HCT116 (cell line): ENCODE data around the gene SQSTM1. TPM values are rescaled to one million over a fixed set of nuclear protein-coding genes. Genes with fewer than 3 reads are reported as not detected.

Experiments
- ATAC-seq: fragments of 200-7000 bp; cut with Tn5 transposase; 2 replicates; pipeline ENCODE4 v1.9.1; 2020; ENCODE audit warnings: mild to moderate bottlenecking, moderate library complexity
- BruUV-seq: library from RNA; stranded (reverse); fragments of 400-500 nt; replicated peaks from 2 replicates; lab custom pipeline; 2021; lab: Mats Ljungman, UMichigan
- CTCF ChIA-PET: fragments of 300-600 bp; sonication (Branson Sonifier 250); formaldehyde crosslinking; loops from one replicate; lab custom pipeline; 2021; ENCODE audit warnings: antibody characterized with exemption; lab: Charles Lee
- POLR2A ChIA-PET: fragments of 300-600, 350-600 bp; sonication (Branson Sonifier 250); formaldehyde crosslinking; loops from one replicate; lab custom pipeline; 2021; ENCODE audit warnings: antibody characterized with exemption; lab: Charles Lee
- RAD21 ChIA-PET, 2 experiments: fragments of 300-600 bp; sonication (Branson Sonifier 250); formaldehyde crosslinking; loops; one replicate each; lab custom pipeline; 2023; ENCODE audit warnings: low total read pairs in 2 of 2; ENCODE audit not compliant: uncharacterized antibody in 2 of 2, unreplicated experiment in 2 of 2, low non-redundant PET in 1 of 2; lab: Charles Lee
- DNase-seq: peaks from one replicate; pipeline ENCODE4 v3.0.0-alpha.2; 2010; ENCODE audit warnings: low read depth, low spot score
- H2AFZ ChIP-seq: fragments of 200-600 bp; shearing (Covaris generic), sonication (generic); 2 replicates; pipeline ENCODE4 v1.6.1; 2017; ENCODE audit warnings: low read depth, mixed run types, mixed read lengths, antibody characterized with exemption, low read length; ENCODE audit not compliant: poor library complexity, severe bottlenecking
- H3K27ac ChIP-seq: 2 replicates; pipeline ENCODE4 v1.5.1; 2012; ENCODE audit warnings: low read depth, low read length
- H3K27me3 ChIP-seq: fragments of 200-600 bp; sonication (generic); 2 replicates; pipeline ENCODE4 v1.6.1; 2016; ENCODE audit warnings: mixed run types, low read length, mixed read lengths; ENCODE audit not compliant: insufficient read depth
- H3K36me3 ChIP-seq, 2 experiments: fragments of 200-500 bp in 1 of 2; fragments of 200-600 bp in 1 of 2; sonication (Bioruptor generic) in 1 of 2; sonication (generic) in 1 of 2; 2 replicates each; pipeline versions ENCODE4 v1.5.1 to v1.6.1; 2014 to 2016; ENCODE audit warnings: low read length in 2 of 2, inconsistent platforms in 1 of 2, mixed read lengths in 1 of 2, mixed run types in 1 of 2; ENCODE audit not compliant: insufficient read depth in 2 of 2, control insufficient read depth in 1 of 2
- H3K4me1 ChIP-seq, 2 experiments: fragments of 200-600 bp in 1 of 2; sonication (generic) in 1 of 2; 2 replicates each; pipeline versions ENCODE4 v1.5.1 to v1.6.1; 2012 to 2017; ENCODE audit warnings: low read length in 2 of 2, inconsistent platforms in 1 of 2, mild to moderate bottlenecking in 1 of 2, mixed read lengths in 1 of 2, mixed run types in 1 of 2, moderate library complexity in 1 of 2; ENCODE audit not compliant: insufficient read depth in 2 of 2, control insufficient read depth in 1 of 2
- H3K4me2 ChIP-seq: fragments of 200-600 bp; sonication (generic); 2 replicates; pipeline ENCODE4 v1.6.1; 2017; ENCODE audit warnings: mixed run types, low read length, mixed read lengths
- H3K4me3 ChIP-seq, 2 experiments: fragments of 200-600 bp in 1 of 2; sonication (generic) in 1 of 2; replicated peaks in 1 of 2; 2 replicates each; pipeline ENCODE4 v1.5.1; 2011 to 2016; ENCODE audit warnings: low read length in 2 of 2, control low read depth in 1 of 2, low read depth in 1 of 2, mild to moderate bottlenecking in 1 of 2, mixed read lengths in 1 of 2, mixed run types in 1 of 2
- H3K79me2 ChIP-seq: fragments of 200-600 bp; sonication (generic); 2 replicates; pipeline ENCODE4 v1.6.1; 2017; ENCODE audit warnings: mild to moderate bottlenecking, mixed run types, low read length, moderate library complexity, mixed read lengths; ENCODE audit not compliant: insufficient read depth
- H3K9ac ChIP-seq: fragments of 200-600 bp; sonication (generic); 2 replicates; pipeline ENCODE4 v1.6.1; 2016; ENCODE audit warnings: low read length, mixed read lengths
- H3K9me2 ChIP-seq: fragments of 200-600 bp; sonication (generic), shearing (Covaris generic); 2 replicates; pipeline ENCODE4 v1.6.1; 2017; ENCODE audit warnings: mixed run types, mild to moderate bottlenecking, moderate library complexity; ENCODE audit not compliant: insufficient read depth
- H3K9me3 ChIP-seq, 2 experiments: fragments of 200-500 bp in 1 of 2; fragments of 200-600 bp in 1 of 2; sonication (Bioruptor generic) in 1 of 2; sonication (generic) in 1 of 2; 2 replicates each; pipeline ENCODE4 v1.6.1; 2014 to 2017; ENCODE audit warnings: low read length in 2 of 2, mixed read lengths in 2 of 2, inconsistent platforms in 1 of 2, low read depth in 1 of 2, mild to moderate bottlenecking in 1 of 2, mixed run types in 1 of 2, moderate library complexity in 1 of 2; ENCODE audit not compliant: control insufficient read depth in 1 of 2, insufficient read depth in 1 of 2
- H4K20me1 ChIP-seq: fragments of 200-600 bp; sonication (generic), shearing (Covaris generic); 2 replicates; pipeline ENCODE4 v1.6.1; 2017; ENCODE audit warnings: mixed run types, mild to moderate bottlenecking, moderate library complexity; ENCODE audit not compliant: insufficient read depth
- ATF3 ChIP-seq: IDR thresholded peaks from 2 replicates; pipeline ENCODE4 v1.6.1; 2012
- CEBPB ChIP-seq: IDR thresholded peaks from 2 replicates; pipeline ENCODE4 v1.6.1; 2012; ENCODE audit warnings: low read depth
- FOSL1 ChIP-seq: IDR thresholded peaks from 2 replicates; pipeline ENCODE4 v1.6.1; 2012; ENCODE audit warnings: low read depth
- JUND ChIP-seq: IDR thresholded peaks from 2 replicates; pipeline ENCODE4 v1.6.1; 2012
- MAX ChIP-seq: IDR thresholded peaks from 2 replicates; pipeline ENCODE4 v1.6.1; 2012
- POLR2A ChIP-seq: IDR thresholded peaks from 2 replicates; pipeline ENCODE4 v1.7.0; 2011; ENCODE audit warnings: borderline replicate concordance; ENCODE audit not compliant: insufficient read depth, insufficient read length; ENCODE audit errors: extremely low read depth
- POLR2AphosphoS5 ChIP-seq: IDR thresholded peaks from 2 replicates; pipeline ENCODE4 v1.6.1; 2011; ENCODE audit warnings: mild to moderate bottlenecking, low read depth, low read length, moderate library complexity
- REST ChIP-seq: IDR thresholded peaks from 2 replicates; pipeline ENCODE4 v1.6.1; 2012; ENCODE audit warnings: low read depth
- SP1 ChIP-seq: IDR thresholded peaks from 2 replicates; pipeline ENCODE4 v1.6.1; 2012; ENCODE audit warnings: low read depth
- SRF ChIP-seq: IDR thresholded peaks from 2 replicates; pipeline ENCODE4 v1.6.1; 2012; ENCODE audit warnings: low read depth
- TCF7L2 ChIP-seq: IDR thresholded peaks from 2 replicates; pipeline ENCODE4 v1.7.0; 2011; ENCODE audit warnings: borderline replicate concordance, inconsistent platforms; ENCODE audit not compliant: insufficient read depth, insufficient read length; ENCODE audit errors: extremely low read depth
- YY1 ChIP-seq: IDR thresholded peaks from 2 replicates; pipeline ENCODE4 v1.6.1; 2011; ENCODE audit warnings: low read length, low read depth, moderate library complexity, mild to moderate bottlenecking; ENCODE audit not compliant: insufficient replicate concordance; ENCODE audit errors: extremely low read depth
- ZBTB33 ChIP-seq: IDR thresholded peaks from 2 replicates; pipeline ENCODE4 v1.6.1; 2011; ENCODE audit warnings: mild to moderate bottlenecking, low read length, moderate library complexity; ENCODE audit not compliant: insufficient replicate concordance; ENCODE audit errors: extremely low read depth
- ZNF274 ChIP-seq: fragments of 200-500 bp; sonication (Bioruptor generic); IDR thresholded peaks from 2 replicates; pipeline ENCODE4 v1.6.1; 2014; ENCODE audit warnings: mild to moderate bottlenecking, low read depth, low read length, inconsistent platforms
- intact Hi-C: fragments of 100-400 bp; cut with micrococcal nuclease; formaldehyde crosslinking; loops from 2 replicates; pipeline ENCODE4 v1.10.0; 2022
- total RNA-seq: library from RNA; stranded (reverse); gene quantifications from one replicate; pipeline ENCODE4 v1.2.1, GENCODE V29; 2021; ENCODE audit not compliant: unreplicated experiment

The SQSTM1 gene
- total RNA-seq, 1 experiment from 2014 or later: 299 TPM

GRCh38 chr5:179776411-179776938, 44.2 kb upstream of the SQSTM1 start:
- POLR2A ChIA-PET: no interaction called here
- no peak overlapping the region for H3K4me2 ChIP-seq
- ATAC-seq: no peak
- no peaks in the 10 kb centered on the region for H4K20me1 ChIP-seq
- no peak for DNase-seq
- CTCF ChIA-PET: interaction anchor here (1.2 kb wide), 1 partner anchor 14 kb away, joined by 4 read pairs; no protein-coding TSS in a partner anchor
- H3K27me3 ChIP-seq: no peaks in the 10 kb centered on the region
- intact Hi-C loops: no loop called here
- TF ChIP-seq ZNF274 (no peak), JUND (no peak), TCF7L2 (no peak), FOSL1 (no peak), ATF3 (no peak), SP1 (no peak)
- no peaks in the 10 kb centered on the region for H3K79me2 ChIP-seq
- no TSS peak for BruUV-seq
- no peak overlapping the region for H3K9ac ChIP-seq
- no peaks in the 10 kb centered on the region for H3K9me2 ChIP-seq
- no peaks in the 10 kb centered on the region for H3K9me3 ChIP-seq
- no peak overlapping the region for H2AFZ ChIP-seq
- H3K36me3 ChIP-seq: peaks cover 17 to 18% of the 10 kb centered on the region in 2 experiments; a peak in 2 of 4 replicates
- H3K4me1 ChIP-seq: no peaks in the 10 kb centered on the region
- no peak overlapping the region for H3K4me3 ChIP-seq
- no peak overlapping the region for H3K27ac ChIP-seq
- RAD21 ChIA-PET: no interaction called here

- H3K9ac ChIP-seq: no peak overlapping the region
- H3K36me3 ChIP-seq: peaks cover 10 to 11% of the 10 kb centered on the region in 2 experiments; a peak in 2 of 4 replicates
- intact Hi-C loops: no loop called here
- no peaks in the 10 kb centered on the region for H3K9me3 ChIP-seq
- no peaks in the 10 kb centered on the region for H3K9me2 ChIP-seq
- no peak overlapping the region for H3K4me2 ChIP-seq
- no peaks in the 10 kb centered on the region for H3K4me1 ChIP-seq
- H3K79me2 ChIP-seq: no peaks in the 10 kb centered on the region
- H3K4me3 ChIP-seq: no peak overlapping the region
- no peak overlapping the region for H3K27ac ChIP-seq
- ATAC-seq (no peak), DNase-seq (no peak)
- no peaks in the 10 kb centered on the region for H4K20me1 ChIP-seq
- no peak overlapping the region for H2AFZ ChIP-seq
- H3K27me3 ChIP-seq: no peaks in the 10 kb centered on the region
- ChIA-PET RAD21 (interaction anchor here in 1 of 2 experiments (0.6 kb wide), 1 partner anchor 18 kb away, joined by 3 read pairs; no protein-coding TSS in a partner anchor), POLR2A (no interaction called here), CTCF (interaction anchor here (1.2 kb wide), 1 partner anchor 15 kb away, joined by 4 read pairs; no protein-coding TSS in a partner anchor)
- BruUV-seq: no TSS peak
- TF ChIP-seq TCF7L2 (no peak), FOSL1 (no peak), POLR2AphosphoS5 (no peak), POLR2A (no peak), REST (no peak), CEBPB (no peak), YY1 (no peak), SRF (no peak), JUND (no peak), SP1 (no peak), ZBTB33 (no peak), MAX (no peak)
Measured at GRCh38 chr5:179777456-179777855, 43.2 kb upstream of the SQSTM1 start.
